ENCODE measurements around the gene TNFRSF4.

The TNFRSF4 gene

DNA sequence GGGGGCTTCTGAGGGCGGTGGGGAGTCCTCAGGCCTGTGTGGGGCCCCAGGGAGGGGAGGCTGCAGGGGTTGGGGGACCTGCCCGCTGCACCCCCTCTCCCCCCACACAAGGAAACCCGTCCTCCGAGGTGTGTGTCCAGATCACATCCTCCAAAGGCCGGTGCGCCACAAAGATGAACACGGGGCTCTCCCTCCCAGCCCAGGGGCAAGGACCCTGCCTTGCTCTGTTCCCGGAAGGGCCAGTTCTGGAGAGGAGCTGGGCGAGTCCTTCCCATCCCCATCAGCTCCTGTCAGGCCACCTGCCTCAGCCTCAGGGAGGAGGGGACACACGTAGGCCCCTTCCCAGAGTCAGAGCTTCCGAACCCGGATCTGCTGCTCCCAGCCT lies 42.8 kb downstream of the TNFRSF4 start:
- H3K9ac ChIP-seq (ENCODE audit: insufficient read length, low read depth), result no peak overlapping the region
- H3K27me3 ChIP-seq (ENCODE audit: insufficient read depth, insufficient read length), result peaks cover 6% of the 10 kb centered on the region
- DNase-seq (ENCODE audit: low read depth, low spot score), result no peak

DNA sequence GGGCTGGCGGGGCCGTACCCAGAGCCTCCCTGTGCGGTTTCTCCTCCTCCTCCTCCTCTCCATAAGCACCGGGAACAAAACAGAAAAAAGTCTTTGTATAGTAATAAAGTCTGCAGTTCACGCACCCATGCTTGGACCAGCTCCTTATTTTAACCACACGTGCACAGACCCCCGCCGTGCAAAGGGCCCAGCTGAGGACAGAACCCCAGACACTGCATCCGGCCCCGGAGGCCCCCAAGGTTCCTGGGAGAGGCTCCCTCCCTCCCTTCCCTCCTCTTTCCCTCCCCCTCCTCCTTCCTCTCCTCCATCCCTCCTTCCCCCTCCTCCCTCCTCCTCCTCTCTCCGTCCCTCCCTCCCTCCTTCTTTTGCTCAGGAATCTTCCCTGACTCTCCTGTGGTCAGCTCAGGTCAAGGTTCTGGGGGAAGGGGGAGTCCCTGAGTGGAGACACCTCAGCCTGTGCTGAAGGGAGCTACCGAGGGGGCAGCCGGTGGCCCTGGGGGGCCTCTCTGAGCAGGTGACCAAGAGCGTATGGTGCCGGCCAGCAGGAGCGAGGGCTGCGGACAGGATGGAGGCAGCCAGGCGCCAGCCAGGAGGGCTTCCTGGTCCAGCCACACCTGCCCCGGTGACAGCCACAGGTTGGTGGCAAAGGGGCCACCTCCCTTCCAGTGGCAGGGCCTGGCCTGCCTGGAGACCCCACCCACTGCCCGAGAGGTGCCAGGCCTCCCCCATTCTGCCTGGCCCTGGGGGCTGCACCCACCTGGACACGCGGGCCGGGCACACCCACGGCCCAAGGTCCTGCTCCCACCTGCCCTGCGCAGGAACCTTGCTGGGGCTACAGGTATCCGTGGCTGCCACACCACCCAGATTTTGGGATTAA lies 43.5 kb downstream of the TNFRSF4 start:
- H3K27me3 ChIP-seq (ENCODE audit: insufficient read depth, insufficient read length), result peaks cover 2% of the 10 kb centered on the region
- no peak overlapping the region for H3K4me3 ChIP-seq (ENCODE audit: insufficient read length, low read depth)
- no peaks in the 10 kb centered on the region for H3K9me3 ChIP-seq (ENCODE audit: insufficient read depth, low read length)
- peaks cover 13% of the 10 kb centered on the region for H3K4me1 ChIP-seq (ENCODE audit: insufficient read depth, insufficient read length)
- H3K36me3 ChIP-seq (ENCODE audit: insufficient read depth, insufficient read length, low read length), result no peaks in the 10 kb centered on the region
- H3K9ac ChIP-seq (ENCODE audit: insufficient read length, low read depth), result peak overlapping the region; percentile 42
- DNase-seq (ENCODE audit: low read depth, low spot score), result no peak
- no peak for TF ChIP-seq YY1 (IDR thresholded peaks at IDR 0.05; ENCODE audit: insufficient read depth, insufficient read length)
- no peak for TF ChIP-seq SUZ12 (IDR thresholded peaks at IDR 0.05; ENCODE audit: extremely low read depth, insufficient read depth, insufficient read length)
- no peak for TF ChIP-seq ZNF274 (IDR thresholded peaks at IDR 0.05; ENCODE audit: low read depth, low read length)

More for the DNA sequence above, 42.8 kb downstream of the TNFRSF4 start:
- Histone ChIP-seq H3K36me3 (ENCODE audit: insufficient read depth, insufficient read length, low read length) (no peaks in the 10 kb centered on the region), H3K4me1 (ENCODE audit: insufficient read depth, insufficient read length) (peaks cover 13% of the 10 kb centered on the region), H3K9me3 (ENCODE audit: insufficient read depth, low read length) (no peaks in the 10 kb centered on the region), H3K4me3 (ENCODE audit: insufficient read length, low read depth) (no peak overlapping the region)
- TF ChIP-seq YY1 (IDR thresholded peaks at IDR 0.05; ENCODE audit: insufficient read depth, insufficient read length) (no peak), ZNF274 (IDR thresholded peaks at IDR 0.05; ENCODE audit: low read depth, low read length) (no peak), SUZ12 (IDR thresholded peaks at IDR 0.05; ENCODE audit: extremely low read depth, insufficient read depth, insufficient read length) (no peak)

DNA sequence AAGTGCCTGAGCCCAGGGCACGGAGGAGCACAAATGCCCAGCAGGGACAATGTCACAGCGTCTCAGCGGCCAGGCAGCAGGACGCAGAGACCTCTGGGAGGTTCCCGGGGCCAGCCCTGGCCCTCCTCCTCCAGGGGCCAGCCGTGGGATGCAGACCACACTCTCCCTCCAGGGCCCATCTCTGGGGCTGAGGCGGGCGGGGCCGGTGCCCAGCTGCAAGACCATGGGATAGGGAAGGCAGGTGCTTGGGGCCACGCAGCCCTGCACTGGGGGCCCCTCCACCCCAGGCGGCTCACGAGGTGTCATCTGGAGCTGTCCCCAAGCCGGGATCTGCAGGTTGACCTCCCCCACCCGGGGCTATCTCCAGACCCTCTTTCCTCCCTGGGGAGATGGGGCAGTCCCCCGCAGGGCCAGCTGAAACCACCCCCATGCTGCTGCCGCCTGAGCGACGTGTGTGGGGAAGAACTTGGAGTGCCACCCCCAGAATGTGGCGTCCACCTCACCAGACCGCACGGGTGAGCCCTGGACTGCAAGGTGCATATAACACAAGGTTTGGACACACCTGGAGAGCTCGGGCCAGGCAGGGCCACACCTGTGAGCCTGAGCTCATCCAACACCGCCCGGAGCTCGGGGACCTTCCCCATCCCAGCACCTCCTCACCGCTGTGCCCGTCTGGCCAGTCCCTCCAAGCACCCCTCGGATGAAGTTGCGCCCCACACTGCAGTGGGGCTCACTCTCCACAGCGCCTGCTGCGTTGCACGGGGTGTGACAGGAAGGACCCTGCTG lies 44.3 kb downstream of the TNFRSF4 start:
- Histone ChIP-seq H3K36me3 (ENCODE audit: insufficient read depth, insufficient read length, low read length) (no peaks in the 10 kb centered on the region), H3K4me1 (ENCODE audit: insufficient read depth, insufficient read length) (peaks cover 13% of the 10 kb centered on the region), H3K9ac (ENCODE audit: insufficient read length, low read depth) (no peak overlapping the region), H3K4me3 (ENCODE audit: insufficient read length, low read depth) (no peak overlapping the region), H3K9me3 (ENCODE audit: insufficient read depth, low read length) (no peaks in the 10 kb centered on the region), H3K27me3 (ENCODE audit: insufficient read depth, insufficient read length) (no peaks in the 10 kb centered on the region)
- no peak for DNase-seq (ENCODE audit: low read depth, low spot score)
- TF ChIP-seq ZNF274 (IDR thresholded peaks at IDR 0.05; ENCODE audit: low read depth, low read length) (no peak), SUZ12 (IDR thresholded peaks at IDR 0.05; ENCODE audit: extremely low read depth, insufficient read depth, insufficient read length) (no peak), YY1 (IDR thresholded peaks at IDR 0.05; ENCODE audit: insufficient read depth, insufficient read length) (no peak)

DNA sequence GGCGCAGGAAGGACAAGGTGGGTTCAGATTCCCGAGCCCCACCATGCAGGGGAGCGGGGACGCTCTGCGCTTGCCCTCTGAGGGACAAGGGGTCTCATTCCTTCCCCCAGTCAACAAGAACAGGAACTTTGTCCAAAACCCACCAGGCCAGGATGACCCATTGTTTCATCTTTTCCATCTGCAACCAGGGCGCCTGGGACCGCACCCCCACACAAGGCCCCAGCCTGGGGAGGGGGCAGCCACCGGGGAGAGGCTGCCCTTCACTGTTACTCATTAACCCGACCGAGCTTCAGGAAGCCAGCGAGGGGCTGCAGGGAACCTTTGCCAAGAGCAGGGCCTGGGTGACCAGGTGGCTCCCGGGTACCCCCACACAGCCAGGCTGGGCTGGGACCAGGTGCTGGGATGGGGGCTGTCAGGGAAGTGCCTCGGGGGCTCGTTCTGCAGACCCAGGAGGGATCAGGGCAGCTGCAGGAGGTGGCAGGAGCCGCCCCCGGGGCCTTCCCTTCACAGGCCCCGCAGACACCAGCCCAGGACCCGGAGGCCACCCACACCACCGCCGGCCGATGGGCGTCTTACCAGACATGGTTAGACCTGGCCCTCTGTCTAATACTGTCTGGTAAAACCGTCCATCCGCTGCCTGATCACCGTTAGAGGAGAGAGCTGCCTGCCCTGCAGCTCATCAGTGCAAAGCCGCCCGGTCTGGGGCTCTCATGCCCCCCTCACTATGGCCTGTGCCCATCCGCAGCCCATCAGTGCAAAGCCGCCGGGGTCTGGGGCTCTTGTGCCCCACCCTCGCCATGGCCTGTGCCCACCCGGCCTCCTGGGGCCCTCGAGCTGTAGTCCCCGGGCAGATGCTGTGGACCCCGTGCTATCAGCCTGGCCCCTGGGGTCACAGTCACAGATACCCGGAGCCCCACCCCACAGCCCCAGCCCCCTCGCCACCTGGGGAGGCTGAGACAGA lies 45.2 kb downstream of the TNFRSF4 start:
- H3K9ac ChIP-seq (ENCODE audit: insufficient read length, low read depth), result no peak overlapping the region
- H3K36me3 ChIP-seq (ENCODE audit: insufficient read depth, insufficient read length, low read length), result no peaks in the 10 kb centered on the region
- no peaks in the 10 kb centered on the region for H3K27me3 ChIP-seq (ENCODE audit: insufficient read depth, insufficient read length)
- H3K4me3 ChIP-seq (ENCODE audit: insufficient read length, low read depth), result no peak overlapping the region
- H3K4me1 ChIP-seq (ENCODE audit: insufficient read depth, insufficient read length), result peaks cover 13% of the 10 kb centered on the region
- TF ChIP-seq ZNF274 (IDR thresholded peaks at IDR 0.05; ENCODE audit: low read depth, low read length), result no peak
- no peak for TF ChIP-seq YY1 (IDR thresholded peaks at IDR 0.05; ENCODE audit: insufficient read depth, insufficient read length)
- TF ChIP-seq SUZ12 (IDR thresholded peaks at IDR 0.05; ENCODE audit: extremely low read depth, insufficient read depth, insufficient read length), result no peak
- no peaks in the 10 kb centered on the region for H3K9me3 ChIP-seq (ENCODE audit: insufficient read depth, low read length)
- no peak for DNase-seq (ENCODE audit: low read depth, low spot score)

DNA sequence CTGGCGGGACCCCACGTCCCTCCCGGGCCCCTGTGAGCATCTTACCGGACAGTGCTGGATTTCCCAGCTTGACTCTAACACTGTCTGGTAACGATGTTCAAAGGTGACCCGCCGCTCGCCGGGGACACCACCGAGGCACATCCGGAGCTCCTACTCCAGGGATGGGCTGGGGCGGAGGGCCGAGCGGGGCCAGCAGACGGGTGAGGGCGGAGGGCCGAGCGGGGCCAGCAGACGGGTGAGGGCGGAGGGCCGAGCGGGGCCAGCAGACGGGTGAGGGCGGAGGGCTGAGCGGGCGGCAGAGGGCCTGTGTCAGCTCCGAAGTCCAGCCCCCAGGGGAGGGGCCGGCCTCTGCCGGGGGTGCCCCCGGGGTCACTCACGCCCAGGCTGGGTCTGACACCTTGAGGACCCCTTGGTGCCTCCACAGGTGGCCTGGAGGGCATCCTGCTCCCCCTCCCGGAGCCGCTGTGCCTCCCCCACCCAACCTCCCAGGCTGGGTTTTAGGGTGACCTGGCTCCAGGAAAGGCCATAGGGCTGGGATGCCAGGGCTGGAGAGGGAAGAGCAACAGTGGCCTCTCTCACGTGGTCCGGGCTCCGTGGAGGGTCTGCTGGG lies 46.0 kb downstream of the TNFRSF4 start:
- DNase-seq (ENCODE audit: low read depth, low spot score), result no peak
- Histone ChIP-seq H3K4me1 (ENCODE audit: insufficient read depth, insufficient read length) (peaks cover 10% of the 10 kb centered on the region), H3K27me3 (ENCODE audit: insufficient read depth, insufficient read length) (no peaks in the 10 kb centered on the region)

DNA sequence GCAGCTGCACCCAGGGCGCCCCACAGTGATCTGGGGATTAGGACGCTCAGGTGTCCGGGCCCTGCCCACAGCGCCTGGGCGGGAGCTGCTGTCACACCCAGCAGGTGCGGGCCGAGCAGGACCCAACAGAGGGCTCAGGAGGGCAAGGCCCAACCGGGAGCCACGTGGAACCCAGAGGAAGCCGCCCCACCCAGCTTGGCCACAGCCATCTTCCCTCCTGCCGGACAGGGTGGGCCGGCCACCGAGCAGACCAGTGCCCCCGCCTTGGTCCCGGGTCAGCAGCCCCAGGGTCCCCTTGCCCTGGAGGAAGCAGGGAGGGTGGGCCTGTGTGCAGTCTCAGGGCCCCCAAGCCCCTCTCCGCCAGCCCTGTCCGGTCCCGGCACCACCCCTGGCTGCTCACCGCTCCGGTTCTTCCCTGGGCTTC lies 46.5 kb downstream of the TNFRSF4 start:
- Histone ChIP-seq H3K27me3 (ENCODE audit: insufficient read depth, insufficient read length) (no peaks in the 10 kb centered on the region), H3K36me3 (ENCODE audit: insufficient read depth, insufficient read length, low read length) (no peaks in the 10 kb centered on the region), H3K9me3 (ENCODE audit: insufficient read depth, low read length) (no peaks in the 10 kb centered on the region), H3K4me1 (ENCODE audit: insufficient read depth, insufficient read length) (peaks cover 10% of the 10 kb centered on the region), H3K9ac (ENCODE audit: insufficient read length, low read depth) (no peak overlapping the region), H3K4me3 (ENCODE audit: insufficient read length, low read depth) (no peak overlapping the region)
- no peak for DNase-seq (ENCODE audit: low read depth, low spot score)
- TF ChIP-seq ZNF274 (IDR thresholded peaks at IDR 0.05; ENCODE audit: low read depth, low read length) (no peak), SUZ12 (IDR thresholded peaks at IDR 0.05; ENCODE audit: extremely low read depth, insufficient read depth, insufficient read length) (no peak), YY1 (IDR thresholded peaks at IDR 0.05; ENCODE audit: insufficient read depth, insufficient read length) (no peak)

More for the DNA sequence above, 46.0 kb downstream of the TNFRSF4 start:
- H3K36me3 ChIP-seq (ENCODE audit: insufficient read depth, insufficient read length, low read length), result no peaks in the 10 kb centered on the region
- no peak overlapping the region for H3K9ac ChIP-seq (ENCODE audit: insufficient read length, low read depth)
- no peak overlapping the region for H3K4me3 ChIP-seq (ENCODE audit: insufficient read length, low read depth)
- no peaks in the 10 kb centered on the region for H3K9me3 ChIP-seq (ENCODE audit: insufficient read depth, low read length)
- TF ChIP-seq ZNF274 (IDR thresholded peaks at IDR 0.05; ENCODE audit: low read depth, low read length) (no peak), YY1 (IDR thresholded peaks at IDR 0.05; ENCODE audit: insufficient read depth, insufficient read length) (no peak), SUZ12 (IDR thresholded peaks at IDR 0.05; ENCODE audit: extremely low read depth, insufficient read depth, insufficient read length) (no peak)
